Measurements from ENCODE around the gene SYT7.

DNA sequence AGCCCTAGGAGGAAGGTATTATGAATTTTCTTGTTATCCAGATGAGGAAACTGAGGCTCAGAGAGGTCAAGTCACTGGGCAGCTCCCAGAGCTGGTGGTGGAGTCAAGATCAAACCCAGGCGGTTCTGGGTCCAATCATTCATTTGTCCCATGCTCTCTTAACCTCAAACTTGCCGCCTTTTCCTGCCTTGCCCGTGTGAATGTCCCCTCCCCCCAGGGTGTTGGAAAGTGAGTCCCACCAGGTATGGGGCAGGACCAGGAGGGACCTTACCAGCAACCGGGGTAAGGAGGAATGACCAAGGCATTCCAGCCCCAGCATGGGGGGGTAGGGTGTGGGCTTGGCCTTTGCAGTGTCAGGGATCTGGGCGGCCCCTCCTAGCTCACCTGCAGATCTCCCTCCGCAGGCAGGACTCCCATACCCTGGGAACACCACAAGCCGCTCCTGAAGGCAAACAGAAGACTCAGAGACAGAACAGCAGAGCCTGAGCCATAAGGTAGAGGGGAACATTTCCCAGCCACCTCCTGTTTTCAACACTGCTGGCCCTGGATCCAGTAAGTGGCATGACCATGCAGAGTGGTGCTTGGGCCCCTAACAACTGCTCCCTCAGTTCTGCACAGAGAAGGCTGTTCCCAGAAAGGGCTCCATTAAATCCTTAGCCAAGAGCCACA lies 41.2 kb upstream of the SYT7 start:
- TF ChIP-seq, protein P1, sequence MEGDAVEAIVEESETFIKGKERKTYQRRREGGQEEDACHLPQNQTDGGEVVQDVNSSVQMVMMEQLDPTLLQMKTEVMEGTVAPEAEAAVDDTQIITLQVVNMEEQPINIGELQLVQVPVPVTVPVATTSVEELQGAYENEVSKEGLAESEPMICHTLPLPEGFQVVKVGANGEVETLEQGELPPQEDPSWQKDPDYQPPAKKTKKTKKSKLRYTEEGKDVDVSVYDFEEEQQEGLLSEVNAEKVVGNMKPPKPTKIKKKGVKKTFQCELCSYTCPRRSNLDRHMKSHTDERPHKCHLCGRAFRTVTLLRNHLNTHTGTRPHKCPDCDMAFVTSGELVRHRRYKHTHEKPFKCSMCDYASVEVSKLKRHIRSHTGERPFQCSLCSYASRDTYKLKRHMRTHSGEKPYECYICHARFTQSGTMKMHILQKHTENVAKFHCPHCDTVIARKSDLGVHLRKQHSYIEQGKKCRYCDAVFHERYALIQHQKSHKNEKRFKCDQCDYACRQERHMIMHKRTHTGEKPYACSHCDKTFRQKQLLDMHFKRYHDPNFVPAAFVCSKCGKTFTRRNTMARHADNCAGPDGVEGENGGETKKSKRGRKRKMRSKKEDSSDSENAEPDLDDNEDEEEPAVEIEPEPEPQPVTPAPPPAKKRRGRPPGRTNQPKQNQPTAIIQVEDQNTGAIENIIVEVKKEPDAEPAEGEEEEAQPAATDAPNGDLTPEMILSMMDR (IDR thresholded peaks at IDR 0.05), result no peak
- TF ChIP-seq POLR2A (IDR thresholded peaks at IDR 0.05), result no peak

All from thyroid gland (tissue), 4 donors.